H4 (cell line): ENCODE data around the gene LILRB5. TPM values are rescaled to one million over a fixed set of nuclear protein-coding genes. Genes with fewer than 3 reads are reported as not detected.
"Not testable (repeated sequence)": the region's sequence is repeated elsewhere in the genome, so short reads cannot be mapped to it uniquely, and the experiment has no call there.

Experiments
- DNase-seq: peaks from one replicate; pipeline ENCODE4 v3.0.0-alpha.2; 2015; ENCODE audit warnings: low spot score
- total RNA-seq: library from RNA; depleted of rRNA; stranded (reverse); fragments of >200 nt; shearing (Covaris generic); gene quantifications from 2 replicates; pipeline ENCODE4 v1.2.3, GENCODE V29; 2014; rRNA removed

Gene LILRB5
- total RNA-seq, 1 experiment from 2014 or later: not detected

GRCh38 chr19:54216869-54217268 lies 40.2 kb downstream of the LILRB5 start:
- DNase-seq: no peak

GRCh38 chr19:54214734-54215133 lies 42.3 kb downstream of the LILRB5 start:
- DNase-seq: not testable (repeated sequence)

DNA sequence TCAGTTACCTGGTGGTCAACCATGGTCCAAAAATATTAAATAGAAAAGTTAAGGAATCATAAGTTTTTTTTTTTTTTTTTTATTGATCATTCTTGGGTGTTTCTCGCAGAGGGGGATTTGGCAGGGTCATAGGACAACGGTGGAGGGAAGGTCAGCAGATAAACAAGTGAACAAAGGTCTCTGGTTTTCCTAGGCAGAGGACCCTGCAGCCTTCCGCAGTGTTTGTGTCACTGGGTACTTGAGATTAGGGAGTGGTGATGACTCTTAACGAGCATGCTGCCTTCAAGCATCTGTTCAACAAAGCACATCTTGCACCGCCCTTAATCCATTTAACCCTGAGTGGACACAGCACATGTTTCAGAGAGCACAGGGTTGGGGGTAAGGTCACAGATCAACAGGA lies 42.9 kb downstream of the LILRB5 start:
- not testable (repeated sequence) for DNase-seq

GRCh38 chr19:54211235-54211634 lies 45.8 kb downstream of the LILRB5 start:
- DNase-seq: no peak

- DNase-seq: peak; percentile 100
Measured at GRCh38 chr19:54209811-54210494, 47.1 kb downstream of the LILRB5 start.

DNA sequence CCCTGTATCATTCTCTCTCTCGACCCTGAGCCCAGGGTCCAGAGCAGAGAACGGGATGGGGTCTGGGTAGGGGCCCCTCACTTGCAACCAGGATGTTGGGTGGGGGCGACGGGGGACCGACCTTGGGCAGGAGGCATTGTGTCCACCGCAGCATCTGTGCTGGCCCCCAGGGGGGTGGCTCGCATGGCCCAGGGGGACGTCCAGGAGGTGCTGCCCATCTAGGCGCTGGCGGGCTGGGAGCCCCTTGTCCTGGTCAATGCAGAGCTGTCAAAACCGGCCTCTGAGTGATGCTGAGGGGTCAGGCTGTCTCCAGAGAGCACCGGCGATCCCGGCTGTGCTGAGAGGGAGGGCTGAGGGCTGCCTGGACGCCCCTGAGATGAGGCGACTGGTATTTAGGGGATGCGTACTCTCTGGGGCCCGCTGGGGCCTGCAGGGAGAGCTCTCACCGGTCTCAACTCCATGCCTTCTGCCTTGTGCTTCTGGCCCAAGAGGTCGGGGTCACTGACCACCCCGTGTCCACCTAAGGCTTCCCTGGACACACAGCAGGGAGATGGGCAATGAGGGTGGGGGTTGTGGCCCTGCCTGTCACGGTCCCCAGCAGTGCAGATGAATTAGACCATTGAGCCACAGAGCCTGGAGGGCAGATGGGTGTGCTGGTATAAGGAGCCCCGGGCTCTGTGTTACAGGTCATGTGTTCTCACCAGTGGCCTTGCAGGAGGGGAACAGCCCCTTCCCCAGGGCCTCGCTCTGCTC lies 47.8 kb downstream of the LILRB5 start:
- DNase-seq: no peak

GRCh38 chr19:54208784-54209057 lies 48.4 kb downstream of the LILRB5 start:
- DNase-seq: no peak

GRCh38 chr19:54207983-54208783 lies 48.9 kb downstream of the LILRB5 start:
- DNase-seq: peak; percentile 98

- DNase-seq: no peak
Measured at GRCh38 chr19:54207676-54207982, 49.4 kb downstream of the LILRB5 start.

DNA sequence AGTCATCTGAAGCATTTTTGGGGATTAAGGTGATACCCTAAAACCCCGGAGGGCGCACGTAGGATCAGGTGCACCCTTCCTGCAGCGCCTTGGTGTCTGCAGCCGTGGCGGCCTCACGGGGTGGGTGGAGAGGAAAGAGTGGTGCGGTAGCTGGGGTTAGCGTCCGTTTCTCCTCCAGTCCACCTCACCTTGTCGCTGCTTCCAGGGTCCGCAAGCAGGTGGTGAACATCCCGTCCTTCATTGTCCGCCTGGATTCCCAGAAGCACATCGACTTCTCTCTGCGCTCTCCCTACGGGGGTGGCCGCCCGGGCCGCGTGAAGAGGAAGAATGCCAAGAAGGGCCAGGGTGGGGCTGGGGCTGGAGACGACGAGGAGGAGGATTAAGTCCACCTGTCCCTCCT lies 49.9 kb downstream of the LILRB5 start:
- not testable (repeated sequence) for DNase-seq

GRCh38 chr19:54206831-54207177 lies 50.3 kb downstream of the LILRB5 start:
- DNase-seq: no peak

DNA sequence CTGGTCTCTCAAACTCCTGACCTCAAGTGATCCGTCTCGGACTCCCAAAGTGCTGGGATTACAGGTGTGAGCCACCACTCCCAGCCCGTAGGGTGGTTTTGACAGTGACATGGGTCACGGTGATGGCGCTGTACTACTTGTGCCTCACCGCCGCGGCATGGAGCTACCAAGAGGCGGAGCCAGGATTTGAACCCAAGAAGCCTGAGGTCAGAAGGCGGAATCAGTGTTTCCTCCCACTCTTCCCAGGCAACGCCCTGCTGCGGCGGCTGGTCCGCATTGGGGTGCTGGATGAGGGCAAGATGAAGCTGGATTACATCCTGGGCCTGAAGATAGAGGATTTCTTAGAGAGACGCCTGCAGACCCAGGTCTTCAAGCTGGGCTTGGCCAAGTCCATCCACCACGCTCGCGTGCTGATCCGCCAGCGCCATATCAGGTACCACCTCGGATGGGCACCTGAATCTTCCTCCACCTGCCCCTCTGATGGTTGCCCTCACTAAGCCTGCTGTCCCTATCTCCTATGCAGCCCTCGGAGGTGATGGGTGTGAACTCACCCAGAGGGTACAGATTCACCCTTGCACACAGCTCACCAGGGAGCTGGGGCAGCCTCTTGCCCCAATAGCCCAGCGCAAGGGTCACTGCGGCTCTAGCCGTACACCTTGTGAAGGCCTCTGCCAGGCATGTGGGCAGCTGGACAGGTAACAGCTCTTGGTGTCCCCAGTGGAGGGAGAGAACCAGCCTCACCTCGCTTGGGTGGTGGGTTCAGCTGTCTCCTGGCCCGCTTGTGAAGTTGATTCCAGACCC lies 50.8 kb downstream of the LILRB5 start:
- DNase-seq: no peak

GRCh38 chr19:54204767-54205468 lies 52.2 kb downstream of the LILRB5 start:
- DNase-seq: no peak

- DNase-seq: no peak
Measured at GRCh38 chr19:54203151-54203611, 53.9 kb downstream of the LILRB5 start.

- DNase-seq: no peak
Measured at GRCh38 chr19:54201980-54202379, 55.1 kb downstream of the LILRB5 start.

DNA sequence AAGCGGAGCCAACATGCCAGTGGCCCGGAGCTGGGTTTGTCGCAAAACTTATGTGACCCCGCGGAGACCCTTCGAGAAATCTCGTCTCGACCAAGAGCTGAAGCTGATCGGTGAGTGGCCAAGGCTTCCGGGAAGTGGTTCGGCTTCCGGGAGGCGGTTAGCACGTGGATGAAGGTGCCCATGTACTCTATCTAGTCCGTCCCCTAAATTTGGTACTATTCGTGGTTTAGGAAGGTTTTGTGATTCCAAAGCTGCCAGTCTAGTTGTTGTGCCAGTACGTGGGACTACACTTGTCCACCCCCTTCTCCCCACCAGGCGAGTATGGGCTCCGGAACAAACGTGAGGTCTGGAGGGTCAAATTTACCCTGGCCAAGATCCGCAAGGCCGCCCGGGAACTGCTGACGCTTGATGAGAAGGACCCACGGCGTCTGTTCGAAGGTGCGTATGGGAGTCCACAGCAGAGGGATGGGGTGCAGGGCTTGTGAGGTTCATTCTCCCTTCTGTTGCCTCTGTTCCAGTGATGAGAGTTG lies 55.8 kb downstream of the LILRB5 start:
- no peak for DNase-seq

Other genes starting within 250 kb of the LILRB5 start
- gene VSTM1, start 193.4 kb downstream of the LILRB5 start, total RNA-seq: not detected in 2 replicates
- not detected in 2 replicates for gene TARM1, start 175.9 kb downstream of the LILRB5 start, total RNA-seq
- gene OSCAR, start 156.5 kb downstream of the LILRB5 start, total RNA-seq: 0.06 and 2.2 TPM in 2 replicates
- 38.8 and 45.2 TPM in 2 replicates for gene NDUFA3, start 154.4 kb downstream of the LILRB5 start, total RNA-seq
- gene TFPT, start 141.6 kb downstream of the LILRB5 start, total RNA-seq: 37.5 and 47.8 TPM in 2 replicates
- gene PRPF31, start 141.5 kb downstream of the LILRB5 start, total RNA-seq: 106 and 131 TPM in 2 replicates
- 18.6 and 27.5 TPM in 2 replicates for gene CNOT3, start 119.5 kb downstream of the LILRB5 start, total RNA-seq
- gene LENG1, start 97.6 kb downstream of the LILRB5 start, total RNA-seq: 15.6 and 18.4 TPM in 2 replicates
- not detected in 2 replicates for gene TMC4, start 84.1 kb downstream of the LILRB5 start, total RNA-seq
- 88.1 and 139 TPM in 2 replicates for gene MBOAT7, start 67.7 kb downstream of the LILRB5 start, total RNA-seq
- 166 and 167 TPM in 2 replicates for gene TSEN34, start 66.0 kb downstream of the LILRB5 start, total RNA-seq
- gene RPS9, start 56.4 kb downstream of the LILRB5 start, total RNA-seq: 2,262 and 2,532 TPM in 2 replicates
- gene LILRB3, start 34.3 kb downstream of the LILRB5 start, total RNA-seq: not detected in 2 replicates
- gene LILRA6, start 14.5 kb downstream of the LILRB5 start, total RNA-seq: not detected in 2 replicates
- not detected in 2 replicates for gene LILRB2, start 23.8 kb upstream of the LILRB5 start, total RNA-seq
- not detected in 2 replicates for gene LILRA5, start 55.9 kb upstream of the LILRB5 start, total RNA-seq
- gene LILRA4, start 81.9 kb upstream of the LILRB5 start, total RNA-seq: not detected in 2 replicates
- 0.46 and 1.5 TPM in 2 replicates for gene LAIR1, start 107.7 kb upstream of the LILRB5 start, total RNA-seq
- not detected in 2 replicates for gene TTYH1, start 158.2 kb upstream of the LILRB5 start, total RNA-seq
- gene LENG8, start 191.9 kb upstream of the LILRB5 start, total RNA-seq: 4.3 and 4.6 TPM in 2 replicates
- 0.33 and 0.64 TPM in 2 replicates for gene LENG9, start 206.5 kb upstream of the LILRB5 start, total RNA-seq
- 5.1 and 7.0 TPM in 2 replicates for gene CDC42EP5, start 216.0 kb upstream of the LILRB5 start, total RNA-seq
- gene LAIR2, start 245.6 kb upstream of the LILRB5 start, total RNA-seq: not detected in 2 replicates